MM.1S (cell line): ENCODE measurements around the gene BRINP1.

Experiments used
- DNase-seq: peaks from one replicate; pipeline ENCODE4 v3.0.0-alpha.2; 2015
- H2AFZ ChIP-seq: fragments of 300-600 bp; sonication (generic); 2 replicates; pipeline ENCODE4 v1.6.0; 2016; ENCODE audit warnings: antibody characterized with exemption, low read length
- H3F3A ChIP-seq: fragments of 300-600 bp; sonication (generic); 2 replicates; pipeline ENCODE4 v1.6.1; 2016; ENCODE audit warnings: mild to moderate bottlenecking, antibody characterized with exemption, low read length, moderate library complexity, mixed read lengths; ENCODE audit not compliant: insufficient read depth
- H3K27ac ChIP-seq: fragments of 300-600 bp; sonication (generic); 2 replicates; pipeline ENCODE4 v1.5.1; 2016; ENCODE audit warnings: mild to moderate bottlenecking, low read length
- H3K27me3 ChIP-seq: fragments of 300-600 bp; sonication (generic); replicated peaks from 2 replicates; pipeline ENCODE4 v1.6.0; 2016; ENCODE audit warnings: low read length; ENCODE audit not compliant: insufficient read depth
- H3K36me3 ChIP-seq: fragments of 300-600 bp; sonication (generic); replicated peaks from 2 replicates; pipeline ENCODE4 v1.6.1; 2016; ENCODE audit warnings: mild to moderate bottlenecking, low read length, mixed read lengths; ENCODE audit not compliant: insufficient read depth
- H3K4me1 ChIP-seq: fragments of 300-600 bp; sonication (generic); 2 replicates; pipeline ENCODE4 v1.6.1; 2016; ENCODE audit warnings: low read length, mixed read lengths
- H3K4me2 ChIP-seq: fragments of 300-600 bp; sonication (generic); 2 replicates; pipeline ENCODE4 v1.6.0; 2016; ENCODE audit warnings: low read depth, low read length
- H3K4me3 ChIP-seq: fragments of 300-600 bp; sonication (generic); 2 replicates; pipeline ENCODE4 v1.5.1; 2016; ENCODE audit warnings: low read length, mixed read lengths
- H3K79me2 ChIP-seq: fragments of 300-600 bp; sonication (generic); 2 replicates; pipeline ENCODE4 v1.6.1; 2016; ENCODE audit warnings: mixed run types, low read length, mixed read lengths
- H3K9ac ChIP-seq: fragments of 300-600 bp; sonication (generic); 2 replicates; pipeline ENCODE4 v1.6.1; 2016; ENCODE audit warnings: low read length, mixed read lengths
- H3K9me2 ChIP-seq: fragments of 300-600 bp; sonication (generic); replicated peaks from 2 replicates; pipeline ENCODE4 v1.6.1; 2016; ENCODE audit warnings: mild to moderate bottlenecking, low read length, mixed read lengths; ENCODE audit not compliant: insufficient read depth
- H3K9me3 ChIP-seq: fragments of 300-600 bp; sonication (generic); replicated peaks from 2 replicates; pipeline ENCODE4 v1.6.1; 2016; ENCODE audit warnings: mild to moderate bottlenecking, low read length, mixed read lengths; ENCODE audit not compliant: insufficient read depth
- H4K20me1 ChIP-seq: fragments of 300-600 bp; sonication (generic); 2 replicates; pipeline ENCODE4 v1.6.1; 2016; ENCODE audit warnings: mild to moderate bottlenecking, low read length, moderate library complexity, mixed read lengths; ENCODE audit not compliant: insufficient read depth
- EZH2 ChIP-seq: fragments of 300-600 bp; sonication (generic); optimal IDR thresholded peaks from 2 replicates; pipeline ENCODE3; 2017; ENCODE audit warnings: low read depth, mild to moderate bottlenecking, antibody characterized with exemption, low read length, mixed read lengths
- EZH2phosphoT487 ChIP-seq: fragments of 300-600 bp; sonication (generic); IDR thresholded peaks from 2 replicates; pipeline ENCODE4 v1.6.1; 2018; ENCODE audit warnings: antibody characterized with exemption, low read length
- TF ChIP-seq, protein P1 (sequence below): fragments of 300-600 bp; sonication (generic); IDR thresholded peaks from 2 replicates; pipeline ENCODE4 v1.5.1; 2016; ENCODE audit warnings: antibody characterized with exemption, low read length, mixed read lengths

Gene BRINP1

DNA sequence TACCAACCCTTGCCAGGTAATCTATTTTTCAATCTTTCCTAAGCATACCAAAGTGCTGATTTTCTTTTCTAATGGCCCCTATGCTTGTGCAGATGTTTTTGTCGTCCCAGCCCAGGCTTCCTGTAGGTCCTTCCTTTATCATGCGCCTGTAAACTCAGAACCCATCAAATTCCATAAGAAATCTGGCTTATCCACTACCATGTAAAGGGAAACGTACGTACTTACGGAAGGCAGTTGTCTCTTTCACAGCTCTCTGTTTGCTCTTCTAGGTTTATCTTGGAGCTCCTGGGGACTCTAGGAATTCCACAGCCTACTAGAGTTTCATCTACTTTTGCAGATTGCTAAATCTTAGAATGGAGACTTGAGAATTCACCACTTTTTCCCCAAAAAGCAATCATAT lies 9.0 kb downstream of the BRINP1 start:
- no peak for DNase-seq
- Histone ChIP-seq H2AFZ (no peak overlapping the region), H3K9me3 (no peaks in the 10 kb centered on the region), H3K27me3 (no peaks in the 10 kb centered on the region), H3K79me2 (no peaks in the 10 kb centered on the region), H3K4me2 (no peak overlapping the region), H4K20me1 (no peaks in the 10 kb centered on the region), H3K4me1 (no peaks in the 10 kb centered on the region), H3K36me3 (no peaks in the 10 kb centered on the region), H3F3A (no peaks in the 10 kb centered on the region), H3K27ac (no peak overlapping the region), H3K4me3 (no peak overlapping the region), H3K9me2 (no peaks in the 10 kb centered on the region), H3K9ac (no peak overlapping the region)
- TF ChIP-seq EZH2phosphoT487 = no peak
- TF ChIP-seq EZH2 = no peak
- TF ChIP-seq, protein P1, sequence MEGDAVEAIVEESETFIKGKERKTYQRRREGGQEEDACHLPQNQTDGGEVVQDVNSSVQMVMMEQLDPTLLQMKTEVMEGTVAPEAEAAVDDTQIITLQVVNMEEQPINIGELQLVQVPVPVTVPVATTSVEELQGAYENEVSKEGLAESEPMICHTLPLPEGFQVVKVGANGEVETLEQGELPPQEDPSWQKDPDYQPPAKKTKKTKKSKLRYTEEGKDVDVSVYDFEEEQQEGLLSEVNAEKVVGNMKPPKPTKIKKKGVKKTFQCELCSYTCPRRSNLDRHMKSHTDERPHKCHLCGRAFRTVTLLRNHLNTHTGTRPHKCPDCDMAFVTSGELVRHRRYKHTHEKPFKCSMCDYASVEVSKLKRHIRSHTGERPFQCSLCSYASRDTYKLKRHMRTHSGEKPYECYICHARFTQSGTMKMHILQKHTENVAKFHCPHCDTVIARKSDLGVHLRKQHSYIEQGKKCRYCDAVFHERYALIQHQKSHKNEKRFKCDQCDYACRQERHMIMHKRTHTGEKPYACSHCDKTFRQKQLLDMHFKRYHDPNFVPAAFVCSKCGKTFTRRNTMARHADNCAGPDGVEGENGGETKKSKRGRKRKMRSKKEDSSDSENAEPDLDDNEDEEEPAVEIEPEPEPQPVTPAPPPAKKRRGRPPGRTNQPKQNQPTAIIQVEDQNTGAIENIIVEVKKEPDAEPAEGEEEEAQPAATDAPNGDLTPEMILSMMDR = no peak

DNA sequence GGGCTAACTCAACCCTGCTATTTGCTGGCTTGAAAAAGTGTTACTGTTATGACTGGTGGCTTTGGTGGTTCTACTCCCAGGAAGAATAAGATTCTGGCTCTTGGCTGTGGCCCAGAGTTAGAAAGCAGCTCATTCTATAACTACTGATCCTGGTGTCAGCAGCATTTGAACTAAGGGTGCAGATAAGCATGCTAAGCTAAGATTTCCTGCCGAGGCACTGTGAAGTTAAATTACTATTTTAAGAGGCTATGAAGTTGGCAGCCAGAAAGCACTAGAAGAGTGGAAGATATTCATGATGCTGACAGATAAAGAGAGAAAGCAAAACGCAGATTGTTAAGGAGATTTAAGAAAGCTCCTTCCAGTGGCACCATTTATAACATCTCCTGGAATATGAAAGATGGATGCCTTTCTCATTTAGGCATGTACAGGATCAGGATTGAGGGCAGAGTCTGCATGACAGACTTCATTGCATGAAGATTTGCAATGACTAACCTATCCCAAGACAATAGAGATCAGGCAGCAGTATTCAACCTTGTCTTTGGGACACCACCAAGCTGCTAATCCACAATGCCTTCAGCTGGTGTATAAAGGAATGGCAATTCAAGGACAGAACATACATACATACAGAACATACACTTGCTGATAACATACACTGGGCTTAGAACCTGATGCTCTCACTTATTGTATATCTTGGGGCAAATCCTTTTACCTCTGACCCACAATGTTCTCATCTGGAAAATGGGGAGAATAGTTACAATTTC lies 11.7 kb downstream of the BRINP1 start:
- Histone ChIP-seq H3F3A (no peaks in the 10 kb centered on the region), H4K20me1 (no peaks in the 10 kb centered on the region), H3K4me2 (no peak overlapping the region), H3K4me3 (no peak overlapping the region), H3K27me3 (no peaks in the 10 kb centered on the region), H3K9ac (no peak overlapping the region), H3K9me3 (no peaks in the 10 kb centered on the region), H3K27ac (no peak overlapping the region), H3K4me1 (no peaks in the 10 kb centered on the region), H3K36me3 (no peaks in the 10 kb centered on the region), H2AFZ (no peak overlapping the region), H3K9me2 (no peaks in the 10 kb centered on the region), H3K79me2 (no peaks in the 10 kb centered on the region)
- TF ChIP-seq EZH2phosphoT487 = no peak
- no peak for TF ChIP-seq EZH2
- TF ChIP-seq, protein P1 = no peak
- DNase-seq = no peak

- no peaks in the 10 kb centered on the region for H3K36me3 ChIP-seq
- no peak overlapping the region for H3K27ac ChIP-seq
- no peak overlapping the region for H2AFZ ChIP-seq
- no peaks in the 10 kb centered on the region for H3K9me2 ChIP-seq
- H3K9ac ChIP-seq = no peak overlapping the region
- no peaks in the 10 kb centered on the region for H3K79me2 ChIP-seq
- DNase-seq = no peak
- no peaks in the 10 kb centered on the region for H3K9me3 ChIP-seq
- TF ChIP-seq EZH2phosphoT487 = no peak
- TF ChIP-seq, protein P1 = no peak
- TF ChIP-seq EZH2 = no peak
- H3K4me1 ChIP-seq = no peaks in the 10 kb centered on the region
- no peak overlapping the region for H3K4me2 ChIP-seq
- H4K20me1 ChIP-seq = no peaks in the 10 kb centered on the region
- H3K27me3 ChIP-seq = no peaks in the 10 kb centered on the region
- no peak overlapping the region for H3K4me3 ChIP-seq
- no peaks in the 10 kb centered on the region for H3F3A ChIP-seq
These were observed 19.8 kb downstream of the BRINP1 start for GRCh38 chr9:119349351-119349825.
